Measurements from ENCODE around the gene NAP1L5.
A peak's percentile ranks its signal among the peaks of the same experiment; 100 is the strongest.

NAP1L5 gene, protein sequence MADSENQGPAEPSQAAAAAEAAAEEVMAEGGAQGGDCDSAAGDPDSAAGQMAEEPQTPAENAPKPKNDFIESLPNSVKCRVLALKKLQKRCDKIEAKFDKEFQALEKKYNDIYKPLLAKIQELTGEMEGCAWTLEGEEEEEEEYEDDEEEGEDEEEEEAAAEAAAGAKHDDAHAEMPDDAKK

GRCh38 chr4:88697588-88698329 lies at the start of gene NAP1L5:
NAP1L5 (minus strand) TSS chr4:88697829; CDS start chr4:88697754, 75 bp downstream.
- ATAC-seq (replicated peaks; ENCODE audit: extremely low read depth, poor library complexity, severe bottlenecking) (peak; percentile 92), DNase-seq (ENCODE audit: low spot score in 2 of 2) (peak; percentile 55 to 71)
- no peaks in the 10 kb centered on the region for H3K9me3 Mint-ChIP-seq
- H3K36me3 Mint-ChIP-seq (ENCODE audit: insufficient read depth): peaks cover 18% of the 10 kb centered on the region
- peaks cover 25% of the 10 kb centered on the region for H3K4me1 Mint-ChIP-seq
- peak within 1 kb of the TSS; percentile 94 for H3K27ac Mint-ChIP-seq (ENCODE audit: low read depth)
- H3K4me3 Mint-ChIP-seq: peak within 1 kb of the TSS; percentile 90
- no peaks in the 10 kb centered on the region for H3K27me3 Mint-ChIP-seq

GRCh38 chr4:88747351-88747750 lies 49.7 kb upstream of the NAP1L5 start:
- H3K4me1 Mint-ChIP-seq: no peaks in the 10 kb centered on the region
- ATAC-seq (replicated peaks; ENCODE audit: extremely low read depth, poor library complexity, severe bottlenecking): no peak
- H3K36me3 Mint-ChIP-seq (ENCODE audit: insufficient read depth): peaks cover 4% of the 10 kb centered on the region
- H3K4me3 Mint-ChIP-seq: no peak overlapping the region
- H3K27me3 Mint-ChIP-seq: peaks cover 14% of the 10 kb centered on the region
- no peak overlapping the region for H3K27ac Mint-ChIP-seq (ENCODE audit: low read depth)
- H3K9me3 Mint-ChIP-seq: no peaks in the 10 kb centered on the region
- DNase-seq (ENCODE audit: low spot score in 2 of 2): no peak

DNA sequence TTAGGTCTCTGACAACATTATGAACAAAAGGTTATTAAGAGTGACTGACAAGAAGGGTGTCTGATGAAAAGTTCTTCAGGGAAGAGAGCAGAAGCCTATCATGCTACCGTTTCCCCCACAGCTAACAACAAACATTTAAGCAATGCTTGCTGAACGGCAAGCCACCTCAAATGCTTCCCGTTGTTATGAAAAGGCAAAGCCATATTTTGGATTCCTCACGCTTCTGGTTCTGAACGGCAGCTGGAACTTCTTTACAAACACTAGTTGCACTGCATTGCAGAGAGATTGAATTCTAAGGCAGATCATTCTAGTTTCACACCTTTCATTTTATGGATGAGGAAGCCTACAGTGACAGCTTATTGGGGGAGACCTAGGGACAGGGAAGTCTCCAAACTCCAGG lies 48.6 kb upstream of the NAP1L5 start:
- H3K27ac Mint-ChIP-seq (ENCODE audit: low read depth): no peak overlapping the region
- H3K9me3 Mint-ChIP-seq: no peaks in the 10 kb centered on the region
- H3K4me1 Mint-ChIP-seq: no peaks in the 10 kb centered on the region
- ATAC-seq (replicated peaks; ENCODE audit: extremely low read depth, poor library complexity, severe bottlenecking): no peak
- H3K4me3 Mint-ChIP-seq: no peak overlapping the region
- peaks cover 4% of the 10 kb centered on the region for H3K36me3 Mint-ChIP-seq (ENCODE audit: insufficient read depth)
- no peak for DNase-seq (ENCODE audit: low spot score in 2 of 2)
- peaks cover 10% of the 10 kb centered on the region for H3K27me3 Mint-ChIP-seq

DNA sequence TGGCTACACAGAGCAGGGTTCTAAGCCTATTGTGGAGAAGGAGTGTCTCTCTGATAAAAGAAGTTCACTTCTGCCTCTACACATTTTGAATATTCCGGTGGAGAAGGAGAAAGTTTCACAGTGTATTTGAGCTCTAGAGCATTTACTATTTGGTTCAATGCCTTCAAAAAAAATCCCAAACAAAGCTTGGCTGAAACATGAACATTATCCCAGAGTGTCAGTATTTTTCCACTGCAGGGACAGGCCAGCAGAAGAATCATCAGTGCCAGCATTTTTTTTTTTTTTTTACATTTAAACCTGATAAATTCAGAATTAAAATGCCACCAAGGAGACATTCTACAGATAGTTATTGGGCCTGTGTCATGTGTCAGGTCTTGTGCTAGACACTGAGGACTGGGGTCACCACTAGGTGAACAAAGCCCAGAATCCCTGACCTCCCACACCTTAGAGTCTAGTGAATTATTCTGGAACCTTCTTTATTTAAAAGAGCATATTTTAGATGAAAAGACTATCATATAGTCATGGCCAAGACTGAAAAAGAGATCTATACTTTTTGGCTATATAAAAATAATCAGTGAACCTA lies 48.0 kb upstream of the NAP1L5 start:
- H3K27me3 Mint-ChIP-seq: peaks cover 10% of the 10 kb centered on the region
- H3K36me3 Mint-ChIP-seq (ENCODE audit: insufficient read depth): peaks cover 4% of the 10 kb centered on the region
- ATAC-seq (replicated peaks; ENCODE audit: extremely low read depth, poor library complexity, severe bottlenecking) (no peak), DNase-seq (ENCODE audit: low spot score in 2 of 2) (no peak)
- no peak overlapping the region for H3K4me3 Mint-ChIP-seq
- no peaks in the 10 kb centered on the region for H3K4me1 Mint-ChIP-seq
- no peak overlapping the region for H3K27ac Mint-ChIP-seq (ENCODE audit: low read depth)
- no peaks in the 10 kb centered on the region for H3K9me3 Mint-ChIP-seq

- Mint-ChIP-seq H3K27ac (ENCODE audit: low read depth) (no peak overlapping the region), H3K9me3 (no peaks in the 10 kb centered on the region), H3K36me3 (ENCODE audit: insufficient read depth) (peaks cover 4% of the 10 kb centered on the region), H3K4me3 (no peak overlapping the region), H3K27me3 (peaks cover 10% of the 10 kb centered on the region), H3K4me1 (no peaks in the 10 kb centered on the region)
- ATAC-seq (replicated peaks; ENCODE audit: extremely low read depth, poor library complexity, severe bottlenecking) (no peak), DNase-seq (ENCODE audit: low spot score in 2 of 2) (no peak)
These were observed 47.5 kb upstream of the NAP1L5 start for GRCh38 chr4:88745175-88745574.

DNA sequence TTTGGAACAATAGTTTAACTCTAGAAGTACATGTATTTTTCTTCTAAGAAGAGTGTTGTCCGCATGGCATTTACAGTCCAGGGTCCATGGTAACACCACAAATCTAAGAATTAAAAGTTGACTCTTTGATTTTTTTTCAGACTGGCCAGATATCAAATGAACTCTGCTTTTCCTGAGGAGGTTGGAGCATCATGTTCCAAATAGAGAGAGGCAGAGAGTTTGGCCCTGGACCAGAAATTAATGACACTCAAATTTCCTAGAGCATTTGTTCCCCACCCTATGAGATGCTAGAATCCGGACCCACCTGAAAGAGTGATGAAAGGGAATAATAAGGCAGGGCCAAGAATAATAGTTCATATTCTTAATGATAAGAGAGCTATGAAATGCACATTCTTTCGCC lies 47.0 kb upstream of the NAP1L5 start:
- H3K27ac Mint-ChIP-seq (ENCODE audit: low read depth): no peak overlapping the region
- H3K4me1 Mint-ChIP-seq: no peaks in the 10 kb centered on the region
- H3K27me3 Mint-ChIP-seq: peaks cover 10% of the 10 kb centered on the region
- H3K4me3 Mint-ChIP-seq: no peak overlapping the region
- no peaks in the 10 kb centered on the region for H3K9me3 Mint-ChIP-seq
- no peak for DNase-seq (ENCODE audit: low spot score in 2 of 2)
- ATAC-seq (replicated peaks; ENCODE audit: extremely low read depth, poor library complexity, severe bottlenecking): no peak
- peaks cover 4% of the 10 kb centered on the region for H3K36me3 Mint-ChIP-seq (ENCODE audit: insufficient read depth)

DNA sequence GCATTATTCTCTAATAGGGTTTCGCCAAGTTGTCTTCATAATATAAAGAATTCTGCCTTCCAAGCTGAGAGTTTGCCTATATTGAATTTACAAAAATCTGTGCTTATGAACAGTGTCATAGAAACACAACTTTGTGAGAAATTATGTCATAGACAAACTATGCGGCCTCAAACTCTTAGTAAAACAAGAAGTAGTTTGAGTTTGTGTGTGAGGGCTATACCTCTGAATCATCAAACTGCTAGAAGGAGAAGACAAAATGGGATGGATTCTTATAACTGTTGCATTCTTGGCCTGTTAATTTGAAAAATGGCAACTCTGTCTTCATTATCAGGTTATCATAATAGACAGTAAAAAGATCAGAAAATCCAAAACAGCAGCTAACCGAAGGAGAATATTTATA lies 46.1 kb upstream of the NAP1L5 start:
- Mint-ChIP-seq H3K27ac (ENCODE audit: low read depth) (no peak overlapping the region), H3K4me3 (no peak overlapping the region), H3K27me3 (peaks cover 4% of the 10 kb centered on the region), H3K4me1 (no peaks in the 10 kb centered on the region), H3K36me3 (ENCODE audit: insufficient read depth) (peaks cover 2% of the 10 kb centered on the region), H3K9me3 (no peaks in the 10 kb centered on the region)
- DNase-seq (ENCODE audit: low spot score in 2 of 2): no peak
- no peak for ATAC-seq (replicated peaks; ENCODE audit: extremely low read depth, poor library complexity, severe bottlenecking)

- peaks cover 7% of the 10 kb centered on the region for H3K4me1 Mint-ChIP-seq
- peaks cover 2% of the 10 kb centered on the region for H3K36me3 Mint-ChIP-seq (ENCODE audit: insufficient read depth)
- no peak overlapping the region for H3K4me3 Mint-ChIP-seq
- no peak for DNase-seq (ENCODE audit: low spot score in 2 of 2)
- H3K27me3 Mint-ChIP-seq: no peaks in the 10 kb centered on the region
- H3K27ac Mint-ChIP-seq (ENCODE audit: low read depth): no peak overlapping the region
- no peak for ATAC-seq (replicated peaks; ENCODE audit: extremely low read depth, poor library complexity, severe bottlenecking)
- H3K9me3 Mint-ChIP-seq: no peaks in the 10 kb centered on the region
These were observed 44.9 kb upstream of the NAP1L5 start for GRCh38 chr4:88742561-88742960.

- DNase-seq (ENCODE audit: low spot score in 2 of 2): no peak
- no peak overlapping the region for H3K27ac Mint-ChIP-seq (ENCODE audit: low read depth)
- peak; percentile 19 for ATAC-seq (replicated peaks; ENCODE audit: extremely low read depth, poor library complexity, severe bottlenecking)
- peaks cover 6% of the 10 kb centered on the region for H3K36me3 Mint-ChIP-seq (ENCODE audit: insufficient read depth)
- H3K27me3 Mint-ChIP-seq: no peaks in the 10 kb centered on the region
- H3K4me1 Mint-ChIP-seq: peaks cover 17% of the 10 kb centered on the region
- no peak overlapping the region for H3K4me3 Mint-ChIP-seq
- no peaks in the 10 kb centered on the region for H3K9me3 Mint-ChIP-seq
These were observed 40.6 kb upstream of the NAP1L5 start for GRCh38 chr4:88738180-88738579.

DNA sequence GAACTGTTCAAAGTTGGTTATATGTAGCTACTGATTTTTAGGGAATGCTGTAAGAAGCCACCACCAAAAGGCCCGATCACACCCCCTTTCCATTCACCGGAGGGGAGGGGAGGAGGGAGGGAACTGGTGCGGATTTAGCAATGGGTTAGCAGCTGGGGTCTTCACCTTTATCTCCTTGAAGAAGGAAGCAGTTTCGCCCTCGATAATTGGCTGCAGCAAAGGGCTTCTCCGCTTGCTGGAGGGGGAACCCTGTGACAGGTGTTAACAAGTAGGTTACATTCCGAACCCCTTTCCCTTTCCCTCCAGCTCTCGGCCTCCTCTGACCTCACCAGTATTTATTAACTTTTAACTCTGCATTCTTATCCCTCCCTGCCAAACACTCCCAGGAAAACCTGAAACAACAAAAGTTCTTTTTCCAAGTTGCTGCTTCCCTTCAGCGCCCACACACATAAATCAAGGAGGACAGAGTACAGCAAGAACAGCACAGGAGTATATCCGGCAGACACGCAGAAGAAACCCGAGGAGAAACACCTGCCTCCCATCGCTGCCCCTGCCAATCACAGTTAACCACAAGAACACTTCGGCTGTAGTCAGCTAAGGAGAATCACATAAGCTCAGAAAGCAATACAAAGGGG lies 39.8 kb upstream of the NAP1L5 start:
- DNase-seq (ENCODE audit: low spot score in 2 of 2): no peak
- ATAC-seq (replicated peaks; ENCODE audit: extremely low read depth, poor library complexity, severe bottlenecking): peak; percentile 54
- Mint-ChIP-seq H3K27ac (ENCODE audit: low read depth) (peak overlapping the region; percentile 82), H3K27me3 (no peaks in the 10 kb centered on the region), H3K9me3 (no peaks in the 10 kb centered on the region), H3K36me3 (ENCODE audit: insufficient read depth) (peaks cover 7% of the 10 kb centered on the region), H3K4me1 (peaks cover 17% of the 10 kb centered on the region), H3K4me3 (peak overlapping the region; percentile 21)

GRCh38 chr4:88736264-88736663 lies 38.6 kb upstream of the NAP1L5 start:
- no peak for ATAC-seq (replicated peaks; ENCODE audit: extremely low read depth, poor library complexity, severe bottlenecking)
- H3K27me3 Mint-ChIP-seq: no peaks in the 10 kb centered on the region
- peaks cover 7% of the 10 kb centered on the region for H3K36me3 Mint-ChIP-seq (ENCODE audit: insufficient read depth)
- no peaks in the 10 kb centered on the region for H3K9me3 Mint-ChIP-seq
- no peak overlapping the region for H3K4me3 Mint-ChIP-seq
- no peak for DNase-seq (ENCODE audit: low spot score in 2 of 2)
- H3K4me1 Mint-ChIP-seq: peaks cover 17% of the 10 kb centered on the region
- no peak overlapping the region for H3K27ac Mint-ChIP-seq (ENCODE audit: low read depth)

DNA sequence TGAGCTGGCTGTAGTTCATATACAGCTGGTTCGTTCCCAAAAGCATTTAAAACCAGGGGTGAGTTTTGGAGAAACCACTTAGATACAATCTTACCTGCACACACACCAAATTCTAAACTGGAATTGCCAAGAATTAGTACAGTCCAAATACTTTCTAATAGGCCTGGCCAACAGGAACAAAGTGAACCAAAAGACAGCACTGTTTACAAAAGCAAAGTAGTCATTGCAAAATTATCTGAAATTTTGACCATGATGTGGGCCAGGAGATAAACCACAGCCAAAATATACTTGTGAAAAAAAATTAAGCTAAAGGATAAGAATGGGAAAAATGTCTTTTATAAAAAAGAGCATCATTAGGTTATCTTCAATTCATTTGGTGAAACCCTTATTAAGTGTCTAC lies 37.9 kb upstream of the NAP1L5 start:
- no peak overlapping the region for H3K4me3 Mint-ChIP-seq

More for the DNA sequence above, 37.9 kb upstream of the NAP1L5 start:
- no peaks in the 10 kb centered on the region for H3K27me3 Mint-ChIP-seq
- no peak overlapping the region for H3K27ac Mint-ChIP-seq (ENCODE audit: low read depth)
- ATAC-seq (replicated peaks; ENCODE audit: extremely low read depth, poor library complexity, severe bottlenecking) (no peak), DNase-seq (ENCODE audit: low spot score in 2 of 2) (no peak)
- peaks cover 17% of the 10 kb centered on the region for H3K4me1 Mint-ChIP-seq
- peaks cover 7% of the 10 kb centered on the region for H3K36me3 Mint-ChIP-seq (ENCODE audit: insufficient read depth)
- no peaks in the 10 kb centered on the region for H3K9me3 Mint-ChIP-seq

All from central memory CD8-positive, alpha-beta T cell (primary cell).